Left cardiac atrium (tissue), 2 donors: ENCODE measurements around the gene ODAD4. TPM values are rescaled to one million over a fixed set of nuclear protein-coding genes. Genes with fewer than 3 reads are reported as not detected.

Experiments
- total RNA-seq, 2 donors: library from RNA; stranded (reverse); fragmentation: NEBNext Ultra II Directional; extraction: Animal tissue kit (Norgen Biotek cat#: 25700); gene quantifications; one replicate each; pipeline ENCODE4 v1.2.1, GENCODE V29; 2021
- donor health status: DM: no; HTN: yes; CAD: no; lungs with severe emphysema.
- donor health status: DM: yes; HTN: yes; CAD: no.

ODAD4 gene
- total RNA-seq, 2 donors from 2014 or later = 1.0 to 1.3 TPM

Other genes starting within 250 kb of the ODAD4 start
- 1,000 to 10,000 TPM in 1 of 2 donors, 100 to 1,000 TPM in 1; 883 to 1,102 TPM for gene EIF1, start 241.7 kb upstream of the ODAD4 start, total RNA-seq
- not detected for gene GAST, start 218.3 kb upstream of the ODAD4 start, total RNA-seq
- not detected for gene HAP1, start 196.0 kb upstream of the ODAD4 start, total RNA-seq
- 100 to 1,000 TPM; 117 to 139 TPM for gene JUP, start 143.9 kb upstream of the ODAD4 start, total RNA-seq
- 10 to 100 TPM; 12.0 to 13.8 TPM for gene P3H4, start 118.7 kb upstream of the ODAD4 start, total RNA-seq
- gene FKBP10, start 117.6 kb upstream of the ODAD4 start, total RNA-seq = 10 to 100 TPM; 33.0 to 47.3 TPM
- 10 to 100 TPM; 27.8 to 42.1 TPM for gene NT5C3B, start 94.4 kb upstream of the ODAD4 start, total RNA-seq
- under 1 TPM; 0.18 to 0.32 TPM for gene KLHL10, start 92.8 kb upstream of the ODAD4 start, total RNA-seq
- 1 to 10 TPM; 4.7 to 6.1 TPM for gene KLHL11, start 65.2 kb upstream of the ODAD4 start, total RNA-seq
- 10 to 100 TPM; 58.7 to 72.2 TPM for gene ACLY, start 11.7 kb upstream of the ODAD4 start, total RNA-seq
- 10 to 100 TPM; 40.3 to 43.7 TPM for gene CNP, start 36.2 kb downstream of the ODAD4 start, total RNA-seq
- 10 to 100 TPM; 57.5 to 73.9 TPM for gene DNAJC7, start 86.8 kb downstream of the ODAD4 start, total RNA-seq
- gene NKIRAS2, start 89.5 kb downstream of the ODAD4 start, total RNA-seq = 10 to 100 TPM; 35.3 to 45.9 TPM
- under 1 TPM; 0.68 to 0.94 TPM for gene C17orf113, start 120.0 kb downstream of the ODAD4 start, total RNA-seq
- gene ZNF385C, start 167.9 kb downstream of the ODAD4 start, total RNA-seq = under 1 TPM; 0.13 to 0.27 TPM
- 1 to 10 TPM; 6.4 to 6.7 TPM for gene DHX58, start 182.1 kb downstream of the ODAD4 start, total RNA-seq
- gene KAT2A, start 190.8 kb downstream of the ODAD4 start, total RNA-seq = 10 to 100 TPM; 19.8 to 23.4 TPM
- gene HSPB9, start 192.2 kb downstream of the ODAD4 start, total RNA-seq = under 1 TPM in 1 of 2 donors, not detected in 1; 0.24 TPM
- gene RAB5C, start 224.4 kb downstream of the ODAD4 start, total RNA-seq = 10 to 100 TPM; 68.2 to 72.6 TPM